OCI-LY1 (cell line): ENCODE results near the gene AFP.

Experiments
- EZH2 ChIP-seq: fragments of 200-600 bp; sonication (generic), shearing (Covaris generic); IDR thresholded peaks from 2 replicates; pipeline ENCODE4 v1.8.0; 2017; ENCODE audit warnings: borderline replicate concordance, mixed run types, mild to moderate bottlenecking, antibody characterized with exemption, low read length, moderate library complexity, mixed read lengths
- TF ChIP-seq, protein P1 (sequence below): fragments of 200-600 bp; sonication (generic), shearing (Covaris generic); IDR thresholded peaks from 2 replicates; pipeline ENCODE4 v1.5.1; 2017; ENCODE audit warnings: mild to moderate bottlenecking, antibody characterized with exemption, low read length, moderate library complexity, mixed read lengths

DNA sequence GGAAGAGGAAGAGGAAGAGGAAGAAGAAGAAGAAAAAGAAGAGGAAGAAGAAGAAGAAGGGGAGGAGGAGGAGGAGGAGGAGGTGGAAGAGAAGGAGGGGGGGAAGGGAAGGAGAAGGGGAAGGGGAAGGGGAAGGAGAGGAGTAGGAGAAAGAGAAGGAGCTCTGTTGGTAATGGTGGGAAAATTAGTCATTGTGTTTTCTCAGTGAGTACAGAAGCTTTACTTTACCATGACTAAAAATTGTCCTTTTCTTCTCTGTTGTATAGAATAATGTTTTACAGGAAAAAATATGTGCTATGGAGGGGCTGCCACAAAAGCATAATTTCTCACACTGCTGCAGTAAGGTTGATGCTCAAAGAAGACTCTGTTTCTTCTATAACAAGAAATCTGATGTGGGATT lies 49.6 kb downstream of the AFP start:
- TF ChIP-seq, protein P1, sequence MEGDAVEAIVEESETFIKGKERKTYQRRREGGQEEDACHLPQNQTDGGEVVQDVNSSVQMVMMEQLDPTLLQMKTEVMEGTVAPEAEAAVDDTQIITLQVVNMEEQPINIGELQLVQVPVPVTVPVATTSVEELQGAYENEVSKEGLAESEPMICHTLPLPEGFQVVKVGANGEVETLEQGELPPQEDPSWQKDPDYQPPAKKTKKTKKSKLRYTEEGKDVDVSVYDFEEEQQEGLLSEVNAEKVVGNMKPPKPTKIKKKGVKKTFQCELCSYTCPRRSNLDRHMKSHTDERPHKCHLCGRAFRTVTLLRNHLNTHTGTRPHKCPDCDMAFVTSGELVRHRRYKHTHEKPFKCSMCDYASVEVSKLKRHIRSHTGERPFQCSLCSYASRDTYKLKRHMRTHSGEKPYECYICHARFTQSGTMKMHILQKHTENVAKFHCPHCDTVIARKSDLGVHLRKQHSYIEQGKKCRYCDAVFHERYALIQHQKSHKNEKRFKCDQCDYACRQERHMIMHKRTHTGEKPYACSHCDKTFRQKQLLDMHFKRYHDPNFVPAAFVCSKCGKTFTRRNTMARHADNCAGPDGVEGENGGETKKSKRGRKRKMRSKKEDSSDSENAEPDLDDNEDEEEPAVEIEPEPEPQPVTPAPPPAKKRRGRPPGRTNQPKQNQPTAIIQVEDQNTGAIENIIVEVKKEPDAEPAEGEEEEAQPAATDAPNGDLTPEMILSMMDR: no peak
- TF ChIP-seq EZH2: no peak
